Mesenchymal stem cell (in vitro differentiated cells and primary cell): ENCODE results near the gene PRR7.
A peak's percentile ranks its signal among the peaks of the same experiment; 100 is the strongest.

Experiments
- DNase-seq: peaks from one replicate; pipeline ENCODE4 v3.0.0-alpha.2; 2013
- H2AFZ ChIP-seq: one replicate; pipeline ENCODE4 v1.6.1; 2013; ENCODE audit warnings: low read depth, mild to moderate bottlenecking, control low read depth, inconsistent platforms, low read length, moderate library complexity
- H2AK5ac ChIP-seq: 2 replicates; pipeline ENCODE4 v1.6.1; 2013; ENCODE audit warnings: low read length, moderate library complexity, mild to moderate bottlenecking, inconsistent platforms; ENCODE audit not compliant: severe bottlenecking
- H2BK120ac ChIP-seq: one replicate; pipeline ENCODE4 v1.6.1; 2013; ENCODE audit warnings: low read depth, mild to moderate bottlenecking, inconsistent platforms, low read length, moderate library complexity
- H2BK12ac ChIP-seq, 2 experiments: one replicate each; pipeline ENCODE4 v1.6.1; 2013; ENCODE audit warnings: inconsistent platforms in 2 of 2, low read length in 2 of 2, mild to moderate bottlenecking in 2 of 2, moderate library complexity in 2 of 2, control low read depth in 1 of 2
- H2BK15ac ChIP-seq: one replicate; pipeline ENCODE4 v1.6.1; 2013; ENCODE audit warnings: mild to moderate bottlenecking, low read depth, inconsistent platforms; ENCODE audit not compliant: poor library complexity, severe bottlenecking
- H2BK5ac ChIP-seq: 2 replicates; pipeline ENCODE4 v1.6.1; 2013; ENCODE audit warnings: low read depth, mild to moderate bottlenecking, low read length, control low read depth, inconsistent platforms; ENCODE audit not compliant: poor library complexity, severe bottlenecking
- H3K14ac ChIP-seq, 2 experiments: one replicate each; pipeline ENCODE4 v1.6.1; 2013; ENCODE audit warnings: inconsistent platforms in 2 of 2, low read length in 2 of 2, control low read depth in 1 of 2, mild to moderate bottlenecking in 1 of 2, moderate library complexity in 1 of 2
- H3K18ac ChIP-seq, 2 experiments: one replicate each; pipeline ENCODE4 v1.6.1; 2013; ENCODE audit warnings: inconsistent platforms in 2 of 2, low read length in 2 of 2, control low read depth in 1 of 2, low read depth in 1 of 2, mild to moderate bottlenecking in 1 of 2
- H3K23ac ChIP-seq, 2 experiments: one replicate each; pipeline ENCODE4 v1.6.1; 2013; ENCODE audit warnings: inconsistent platforms in 2 of 2, low read length in 2 of 2, mild to moderate bottlenecking in 2 of 2, moderate library complexity in 2 of 2, control low read depth in 1 of 2
- H3K27ac ChIP-seq: 2 replicates; pipeline ENCODE4 v1.5.1; 2013; ENCODE audit warnings: mild to moderate bottlenecking, moderate library complexity, low read length, control low read depth, inconsistent platforms; ENCODE audit not compliant: poor library complexity, severe bottlenecking
- H3K27me3 ChIP-seq, 2 experiments: 2 replicates each; pipeline versions ENCODE4 v1.6.1 to v1.7.0; 2013; ENCODE audit warnings: low read length in 2 of 2, mild to moderate bottlenecking in 2 of 2, moderate library complexity in 2 of 2, control low read depth in 1 of 2, inconsistent platforms in 1 of 2; ENCODE audit not compliant: control insufficient read depth in 1 of 2, insufficient read depth in 1 of 2
- H3K36me3 ChIP-seq, 2 experiments: 2 replicates each; pipeline versions ENCODE4 v1.6.1 to v1.7.0; 2013; ENCODE audit warnings: low read length in 2 of 2, control low read depth in 1 of 2, inconsistent platforms in 1 of 2, low read depth in 1 of 2, mild to moderate bottlenecking in 1 of 2; ENCODE audit not compliant: insufficient read depth in 2 of 2, control insufficient read depth in 1 of 2
- H3K4ac ChIP-seq, 2 experiments: one replicate each; pipeline ENCODE4 v1.6.1; 2013; ENCODE audit warnings: inconsistent platforms in 2 of 2, low read length in 2 of 2, mild to moderate bottlenecking in 2 of 2, moderate library complexity in 2 of 2, control low read depth in 1 of 2, low read depth in 1 of 2
- H3K4me1 ChIP-seq: 2 replicates; pipeline ENCODE4 v1.6.1; 2013; ENCODE audit warnings: low read depth, low read length, control low read depth; ENCODE audit not compliant: control insufficient read depth, insufficient read depth
- H3K4me2 ChIP-seq: 2 replicates; pipeline ENCODE4 v1.6.1; 2013; ENCODE audit warnings: low read length, mild to moderate bottlenecking, inconsistent platforms; ENCODE audit not compliant: poor library complexity, severe bottlenecking
- H3K4me3 ChIP-seq, 2 experiments: 2 replicates each; pipeline versions ENCODE4 v1.5.1 to v1.7.0; 2013; ENCODE audit warnings: low read length in 2 of 2, mild to moderate bottlenecking in 2 of 2, control low read depth in 1 of 2, low read depth in 1 of 2; ENCODE audit not compliant: insufficient read depth in 1 of 2
- H3K79me1 ChIP-seq: replicated peaks from 2 replicates; pipeline ENCODE4 v1.6.1; 2013; ENCODE audit warnings: mild to moderate bottlenecking, control low read depth, low read length, inconsistent platforms; ENCODE audit not compliant: poor library complexity, severe bottlenecking
- H3K9ac ChIP-seq: 2 replicates; pipeline ENCODE4 v1.7.0; 2013; ENCODE audit warnings: mild to moderate bottlenecking, low read length, moderate library complexity
- H3K9me3 ChIP-seq: 2 replicates; pipeline ENCODE4 v1.7.0; 2013; ENCODE audit warnings: mild to moderate bottlenecking, low read length; ENCODE audit not compliant: control insufficient read depth
- H4K8ac ChIP-seq: one replicate; pipeline ENCODE4 v1.6.1; 2013; ENCODE audit warnings: inconsistent platforms, mild to moderate bottlenecking, low read length, moderate library complexity
- H4K91ac ChIP-seq: one replicate; pipeline ENCODE4 v1.6.1; 2013; ENCODE audit warnings: mild to moderate bottlenecking, low read length, inconsistent platforms
- WGBS: methylation state at CpG from one replicate; pipeline ENCODE4 v1.1.7; 2013; ENCODE audit warnings: mixed read lengths; 5-methylcytosine and 5-hydroxymethylcytosine counted together

Gene PRR7

GRCh38 chr5:177490992-177491391 lies 44.4 kb downstream of the PRR7 start:
- Histone ChIP-seq H3K4me2 (no peak overlapping the region), H3K27ac (peak overlapping the region; percentile 43), H2BK15ac (no peak overlapping the region), H3K14ac (peak overlapping the region in 1 of 2 experiments; percentile 80), H3K4me3 (no peak overlapping the region), H4K91ac (peak overlapping the region; percentile 20), H3K18ac (no peak overlapping the region), H2BK120ac (no peak overlapping the region), H3K36me3 (peaks cover 77 to 88% of the 10 kb centered on the region in 2 experiments), H2BK5ac (no peak overlapping the region), H3K23ac (no peak overlapping the region), H3K27me3 (no peaks in the 10 kb centered on the region), H3K4me1 (peaks cover 73% of the 10 kb centered on the region), H3K4ac (no peak overlapping the region), H2BK12ac (peak overlapping the region in 1 of 2 experiments; percentile 4), H2AFZ (no peak overlapping the region), H3K9me3 (no peaks in the 10 kb centered on the region), H2AK5ac (peak overlapping the region; percentile 58), H3K9ac (no peak overlapping the region), H4K8ac (no peak overlapping the region), H3K79me1 (peaks cover 5% of the 10 kb centered on the region)
- no peak for DNase-seq
- 98% methylated on average over 16 of the region's 16 CpGs for WGBS

GRCh38 chr5:177491429-177491945 lies 44.9 kb downstream of the PRR7 start:
- Histone ChIP-seq H2AFZ (no peak overlapping the region), H4K91ac (no peak overlapping the region), H3K27ac (peak overlapping the region; percentile 43), H3K23ac (no peak overlapping the region), H3K9ac (no peak overlapping the region), H3K4me2 (no peak overlapping the region), H2BK12ac (no peak overlapping the region), H2BK120ac (no peak overlapping the region), H4K8ac (peak overlapping the region; percentile 73), H2BK5ac (no peak overlapping the region), H3K36me3 (peaks cover 75 to 87% of the 10 kb centered on the region in 2 experiments), H3K27me3 (no peaks in the 10 kb centered on the region), H2BK15ac (no peak overlapping the region), H3K79me1 (peaks cover 2% of the 10 kb centered on the region), H3K4me3 (no peak overlapping the region), H2AK5ac (peak overlapping the region; percentile 58), H3K4me1 (peaks cover 69% of the 10 kb centered on the region), H3K14ac (no peak overlapping the region), H3K4ac (no peak overlapping the region), H3K18ac (peak overlapping the region in 1 of 2 experiments; percentile 74), H3K9me3 (no peaks in the 10 kb centered on the region)
- WGBS, result 46% methylated on average over 31 of the region's 43 CpGs
- peak; percentile 68 for DNase-seq

- H3K79me1 ChIP-seq, result peaks cover 2% of the 10 kb centered on the region
- H3K4ac ChIP-seq, result no peak overlapping the region
- H3K9ac ChIP-seq, result no peak overlapping the region
- H4K91ac ChIP-seq, result peak overlapping the region; percentile 52
- no peak overlapping the region for H2BK15ac ChIP-seq
- peaks cover 69% of the 10 kb centered on the region for H3K4me1 ChIP-seq
- H3K4me3 ChIP-seq, result no peak overlapping the region
- peak overlapping the region; percentile 8 for H3K4me2 ChIP-seq
- H2BK5ac ChIP-seq, result no peak overlapping the region
- no peak overlapping the region for H2BK120ac ChIP-seq
- H3K9me3 ChIP-seq, result no peaks in the 10 kb centered on the region
- peaks cover 72 to 81% of the 10 kb centered on the region in 2 experiments for H3K36me3 ChIP-seq
- H2AFZ ChIP-seq, result no peak overlapping the region
- H2BK12ac ChIP-seq, result peak overlapping the region in 1 of 2 experiments; percentile 24
- H3K27ac ChIP-seq, result peak overlapping the region; percentile 99
- 94% methylated on average over 52 of the region's 54 CpGs for WGBS
- peak overlapping the region in 1 of 2 experiments; percentile 7 for H3K18ac ChIP-seq
- H3K14ac ChIP-seq, result no peak overlapping the region
- DNase-seq, result no peak
- H3K27me3 ChIP-seq, result no peaks in the 10 kb centered on the region
- peak overlapping the region; percentile 33 for H2AK5ac ChIP-seq
- H3K23ac ChIP-seq, result peak overlapping the region in 1 of 2 experiments; percentile 27
- H4K8ac ChIP-seq, result peak overlapping the region; percentile 52
These were observed 45.6 kb downstream of the PRR7 start for GRCh38 chr5:177491983-177492746.

- peak overlapping the region in 1 of 2 experiments; percentile 38 for H3K18ac ChIP-seq
- no peak overlapping the region for H2BK120ac ChIP-seq
- no peak overlapping the region for H2BK15ac ChIP-seq
- peaks cover 2% of the 10 kb centered on the region for H3K79me1 ChIP-seq
- no peak overlapping the region for H4K91ac ChIP-seq
- no peak for DNase-seq
- peaks cover 66% of the 10 kb centered on the region for H3K4me1 ChIP-seq
- peak overlapping the region; percentile 32 for H2AK5ac ChIP-seq
- H3K4ac ChIP-seq, result no peak overlapping the region
- WGBS, result 94% methylated on average over 7 of the region's 7 CpGs
- no peak overlapping the region for H3K14ac ChIP-seq
- peak overlapping the region; percentile 94 for H3K9ac ChIP-seq
- no peak overlapping the region for H4K8ac ChIP-seq
- H3K4me3 ChIP-seq, result no peak overlapping the region
- H3K23ac ChIP-seq, result peak overlapping the region in 1 of 2 experiments; percentile 27
- H2AFZ ChIP-seq, result no peak overlapping the region
- peak overlapping the region; percentile 99 for H3K27ac ChIP-seq
- no peaks in the 10 kb centered on the region for H3K27me3 ChIP-seq
- H2BK12ac ChIP-seq, result no peak overlapping the region
- no peaks in the 10 kb centered on the region for H3K9me3 ChIP-seq
- peak overlapping the region; percentile 51 for H2BK5ac ChIP-seq
- H3K36me3 ChIP-seq, result peaks cover 65 to 74% of the 10 kb centered on the region in 2 experiments
- H3K4me2 ChIP-seq, result peak overlapping the region; percentile 32
These were observed 46.2 kb downstream of the PRR7 start for GRCh38 chr5:177492841-177493240.
